H1 (cell line): ENCODE measurements around the gene NMD3. TPM values are rescaled to one million over a fixed set of nuclear protein-coding genes. Genes with fewer than 3 reads are reported as not detected.
A peak's percentile ranks its signal among the peaks of the same experiment; 100 is the strongest.

ENCODE experiments used
- CTCF ChIA-PET: fragments of 300-600 bp; sonication (Branson Sonifier 250); formaldehyde crosslinking; loops from one replicate; lab custom pipeline; 2021; ENCODE audit not compliant: partially characterized antibody; lab: Charles Lee
- POLR2A ChIA-PET: fragments of 300-600 bp; sonication (Branson Sonifier 250); formaldehyde crosslinking; loops from one replicate; lab custom pipeline; 2021; ENCODE audit warnings: inconsistent platforms; ENCODE audit not compliant: partially characterized antibody; lab: Charles Lee
- DNase-seq, 2 experiments: peaks; one replicate each; pipeline versions ENCODE4 v3.0.0 to v3.0.0-alpha.2; 2010 to 2022; ENCODE audit warnings: low spot score in 2 of 2, low read depth in 1 of 2, mixed read lengths in 1 of 2
- FAIRE-seq: peaks from 2 replicates; lab custom pipeline; 2011; peaks lifted over from hg19 to GRCh38; lab: Jason Lieb, UNC
- H2AFZ ChIP-seq: 2 replicates; pipeline ENCODE4 v1.8.1; 2012; ENCODE audit warnings: low read length, inconsistent platforms
- H2AK5ac ChIP-seq: 2 replicates; pipeline ENCODE4 v1.6.1; 2013; ENCODE audit warnings: low read depth, low read length
- H2BK120ac ChIP-seq: replicated peaks from 2 replicates; pipeline ENCODE3; 2013; ENCODE audit warnings: low read depth, low read length, inconsistent platforms
- H2BK12ac ChIP-seq: 2 replicates; pipeline ENCODE4 v1.6.1; 2013; ENCODE audit warnings: low read depth, low read length
- H2BK15ac ChIP-seq: 2 replicates; pipeline ENCODE4 v1.6.1; 2013; ENCODE audit warnings: low read length
- H2BK20ac ChIP-seq: 2 replicates; pipeline ENCODE4 v1.6.1; 2013; ENCODE audit warnings: low read length
- H2BK5ac ChIP-seq: 2 replicates; pipeline ENCODE4 v1.6.1; 2013; ENCODE audit warnings: low read depth, low read length
- H3K14ac ChIP-seq: 2 replicates; pipeline ENCODE4 v1.6.1; 2013; ENCODE audit warnings: inconsistent platforms; ENCODE audit not compliant: insufficient read length
- H3K18ac ChIP-seq: 2 replicates; pipeline ENCODE4 v1.6.1; 2013; ENCODE audit warnings: low read length; ENCODE audit errors: extremely low read depth
- H3K23ac ChIP-seq: 2 replicates; pipeline ENCODE4 v1.6.1; 2013; ENCODE audit warnings: inconsistent platforms; ENCODE audit not compliant: insufficient read length
- H3K23me2 ChIP-seq: 2 replicates; pipeline ENCODE4 v1.6.1; 2013; ENCODE audit warnings: low read depth, low read length
- H3K27ac ChIP-seq: 2 replicates; pipeline ENCODE4 v1.6.1; 2011; ENCODE audit warnings: low read depth, low read length, inconsistent platforms
- H3K27me3 ChIP-seq, 4 experiments: replicated peaks in 1 of 4; 1 replicate in 1 of 4; 2 replicates in 3 of 4; pipeline versions ENCODE4 v1.6.1 to v1.8.1; 2011 to 2013; ENCODE audit warnings: low read length in 3 of 4, mild to moderate bottlenecking in 3 of 4, inconsistent platforms in 2 of 4, mixed read lengths in 2 of 4, moderate library complexity in 1 of 4; ENCODE audit not compliant: control insufficient read depth in 3 of 4, insufficient read depth in 3 of 4; ENCODE audit errors: extremely low read depth in 1 of 4
- H3K36me3 ChIP-seq, 4 experiments: 2 replicates each; pipeline versions ENCODE4 v1.6.1 to v1.8.1; 2011 to 2013; ENCODE audit warnings: mild to moderate bottlenecking in 4 of 4, low read length in 3 of 4, moderate library complexity in 2 of 4, control low read depth in 1 of 4, inconsistent platforms in 1 of 4; ENCODE audit not compliant: insufficient read depth in 4 of 4, control insufficient read depth in 2 of 4
- H3K4ac ChIP-seq: replicated peaks from 2 replicates; pipeline ENCODE3; 2013; ENCODE audit warnings: low read length, low read depth, mixed read lengths, inconsistent platforms; ENCODE audit not compliant: insufficient read length
- H3K4me1 ChIP-seq, 4 experiments: replicated peaks in 1 of 4; 1 replicate in 1 of 4; 2 replicates in 3 of 4; pipeline versions ENCODE4 v1.6.1 to v1.8.1; 2011 to 2013; ENCODE audit warnings: low read length in 3 of 4, inconsistent platforms in 2 of 4, mixed read lengths in 1 of 4; ENCODE audit not compliant: insufficient read depth in 4 of 4, control insufficient read depth in 3 of 4
- H3K4me2 ChIP-seq, 2 experiments: 2 replicates each; pipeline versions ENCODE4 v1.6.1 to v1.8.1; 2011 to 2013; ENCODE audit warnings: low read depth in 2 of 2, low read length in 2 of 2, control low read depth in 1 of 2, inconsistent platforms in 1 of 2, mild to moderate bottlenecking in 1 of 2; ENCODE audit not compliant: insufficient read depth in 1 of 2
- H3K4me3 ChIP-seq, 4 experiments: fragments of 200-600, 300-600 bp in 1 of 4; sonication (generic), shearing (Covaris generic), sonication (Bioruptor Twin) in 1 of 4; 2 replicates each; pipeline versions ENCODE4 v1.5.1 to v1.8.1; 2011 to 2016; ENCODE audit warnings: low read length in 4 of 4, low read depth in 3 of 4, control low read depth in 2 of 4, inconsistent platforms in 2 of 4, mild to moderate bottlenecking in 2 of 4, mixed read lengths in 1 of 4, moderate library complexity in 1 of 4; ENCODE audit not compliant: insufficient read depth in 2 of 4; ENCODE audit errors: extremely low read depth in 1 of 4
- H3K56ac ChIP-seq: replicated peaks from 2 replicates; pipeline ENCODE3; 2013; ENCODE audit warnings: low read depth, mild to moderate bottlenecking, mixed read lengths, low read length, inconsistent platforms; ENCODE audit not compliant: insufficient read length
- H3K79me1 ChIP-seq: 2 replicates; pipeline ENCODE4 v1.6.1; 2013; ENCODE audit warnings: low read depth, low read length, control low read depth
- H3K79me2 ChIP-seq, 2 experiments: 2 replicates each; pipeline versions ENCODE4 v1.6.1 to v1.8.1; 2012 to 2013; ENCODE audit warnings: low read length in 2 of 2, mild to moderate bottlenecking in 2 of 2, inconsistent platforms in 1 of 2; ENCODE audit not compliant: insufficient read depth in 2 of 2, control insufficient read depth in 1 of 2
- H3K9ac ChIP-seq, 4 experiments: replicated peaks in 1 of 4; 1 replicate in 1 of 4; 2 replicates in 3 of 4; pipeline versions ENCODE4 v1.6.1 to v1.8.1; 2011 to 2013; ENCODE audit warnings: low read depth in 3 of 4, low read length in 3 of 4, control low read depth in 2 of 4, mild to moderate bottlenecking in 2 of 4, moderate library complexity in 2 of 4, inconsistent platforms in 1 of 4; ENCODE audit errors: extremely low read depth in 1 of 4
- H3K9me3 ChIP-seq, 2 experiments: 2 replicates each; pipeline versions ENCODE4 v1.6.1 to v1.8.1; 2012 to 2013; ENCODE audit warnings: mild to moderate bottlenecking in 2 of 2, moderate library complexity in 2 of 2, control low read depth in 1 of 2, inconsistent platforms in 1 of 2, low read depth in 1 of 2, low read length in 1 of 2, mixed read lengths in 1 of 2; ENCODE audit not compliant: insufficient read depth in 2 of 2
- H4K20me1 ChIP-seq, 2 experiments: replicated peaks in 1 of 2; 2 replicates each; pipeline versions ENCODE3 to v1.8.1; 2011 to 2013; ENCODE audit warnings: inconsistent platforms in 2 of 2, low read length in 2 of 2, mild to moderate bottlenecking in 1 of 2; ENCODE audit not compliant: insufficient read depth in 2 of 2, control insufficient read depth in 1 of 2
- H4K5ac ChIP-seq: 2 replicates; pipeline ENCODE4 v1.6.1; 2013; ENCODE audit warnings: low read length, low read depth, mixed read lengths, inconsistent platforms; ENCODE audit not compliant: insufficient read length
- H4K8ac ChIP-seq: 2 replicates; pipeline ENCODE4 v1.8.0; 2013; ENCODE audit warnings: mild to moderate bottlenecking, moderate library complexity, low read length, inconsistent platforms; ENCODE audit not compliant: insufficient read depth; ENCODE audit errors: extremely low read depth
- H4K91ac ChIP-seq: replicated peaks from 2 replicates; pipeline ENCODE3; 2013; ENCODE audit warnings: low read length, mixed read lengths, inconsistent platforms; ENCODE audit not compliant: insufficient read length
- CHD1 ChIP-seq: IDR thresholded peaks from 2 replicates; pipeline ENCODE4 v1.6.1; 2012; ENCODE audit warnings: low read depth, low read length, improper control_type of control experiment
- RBBP5 ChIP-seq: IDR thresholded peaks from 2 replicates; pipeline ENCODE4 v1.7.1; 2012; ENCODE audit warnings: low read depth, mild to moderate bottlenecking, inconsistent platforms, low read length, moderate library complexity, borderline replicate concordance
- WGBS, 2 experiments: shearing (Covaris generic) in 1 of 2; methylation state at CpG; one replicate each; pipeline versions ENCODE4 v1.1.6 to v1.1.7; 2013 to 2015; ENCODE audit warnings: low lambda C conversion rate in 2 of 2, mixed read lengths in 2 of 2, inconsistent platforms in 1 of 2, low coverage in 1 of 2, missing lambda C conversion rate in 1 of 2; ENCODE audit not compliant: insufficient replicate concordance in 2 of 2, insufficient coverage in 1 of 2, insufficient read length in 1 of 2; ENCODE audit errors: extremely low coverage in 1 of 2, missing lambda C conversion rate in 1 of 2; 5-methylcytosine and 5-hydroxymethylcytosine counted together
- polyA plus RNA-seq, 7 experiments: library from polyadenylated mRNA; depleted of rRNA in 3 of 7; stranded (reverse) in 5 of 7; unstranded in 2 of 7; fragments of >200 nt in 5 of 7; fragments of 200-250 nt in 2 of 7; gene quantifications; 1 replicate in 5 of 7; 2 replicates in 1 of 7; 4 replicates in 1 of 7; pipeline versions ENCODE4 v1.2.1 to v1.2.3, GENCODE V29; 2011 to 2013; ENCODE audit warnings: missing spikeins in 2 of 7, mixed read lengths in 2 of 7
- total RNA-seq: library from RNA; stranded (reverse); fragmentation: NEBNext Ultra II Directional; extraction: Animal tissue kit (Norgen Biotek cat#: 25700); gene quantifications from 2 replicates; pipeline ENCODE4 v1.2.1, GENCODE V29; 2021

Gene NMD3
- total and polyA plus RNA-seq, 2 of the 8 experiments (the other 6 are each of a cell fraction or from before 2014, with no cell fraction given), result 12.1 to 64.2 TPM

DNA sequence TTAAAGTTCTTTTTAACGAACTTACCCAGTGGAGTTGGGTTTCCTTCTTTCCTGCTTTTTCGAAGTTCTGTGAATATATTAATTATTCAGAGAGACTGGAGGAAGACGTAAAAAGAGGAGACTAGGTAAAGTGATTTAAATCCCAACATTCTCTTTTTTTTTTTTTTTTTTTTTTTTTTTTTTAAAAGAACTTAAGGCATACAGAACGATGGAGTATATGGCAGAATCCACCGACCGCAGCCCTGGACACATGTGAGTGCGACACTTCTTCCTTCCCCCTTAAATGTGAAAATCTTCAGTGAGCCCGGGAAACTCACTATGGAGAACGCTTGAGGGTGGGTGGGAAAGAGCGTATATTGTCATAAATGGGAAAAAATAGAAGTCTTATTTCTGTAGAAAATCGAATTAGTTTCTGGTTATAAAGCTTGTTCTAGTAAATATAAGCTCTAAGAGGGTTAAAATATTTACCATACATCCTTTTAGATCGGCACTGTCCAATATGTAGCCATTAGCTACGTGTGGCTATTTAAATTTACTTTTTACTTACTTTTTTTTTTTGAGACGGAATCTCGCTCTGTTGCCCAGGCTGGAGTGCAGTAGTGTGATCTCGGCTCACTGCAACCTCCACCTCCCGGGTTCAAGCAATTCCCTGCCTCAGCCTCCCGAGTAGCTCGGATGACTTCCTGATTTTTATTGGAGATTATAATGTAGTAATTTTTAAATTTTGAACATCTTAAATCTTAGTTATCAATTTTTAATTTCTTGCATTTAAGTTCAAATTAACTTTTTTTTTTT lies 892 bp downstream of the NMD3 start:
- H3K23ac ChIP-seq, result no peak overlapping the region
- H3K79me1 ChIP-seq, result no peaks in the 10 kb centered on the region
- H3K79me2 ChIP-seq, result peaks cover 12 to 54% of the 10 kb centered on the region in 2 experiments
- H3K18ac ChIP-seq, result no peak overlapping the region
- H3K9ac ChIP-seq, result peak overlapping the region; percentile 73 to 94 (median 79)
- H3K27ac ChIP-seq, result peak overlapping the region; percentile 60; the same call in 1 of the 2 replicates
- CTCF ChIA-PET, result interaction anchor here (0.6 to 1.9 kb wide), 8 partner anchors 27 to 1900 kb away, joined by 3 to 5 read pairs (median 3); no protein-coding TSS in a partner anchor
- TF ChIP-seq CHD1 (0 out of 2 replicates have a peak, but pooled peaks have one; percentile 3), RBBP5 (no peak)
- peaks cover 0 to 3% (median 0%) of the 10 kb centered on the region in 4 experiments; a peak in 2 of 7 replicates for H3K4me1 ChIP-seq
- H3K4me2 ChIP-seq, result peak overlapping the region; percentile 55 to 70
- WGBS, 2 experiments, result 29% methylated on average over 17 of the region's 19 CpGs; no CpG with 5 or more reads in 1 of the 2 experiments
- no peak overlapping the region for H4K5ac ChIP-seq
- no peaks in the 10 kb centered on the region for H3K27me3 ChIP-seq
- H4K8ac ChIP-seq, result peak overlapping the region; percentile 95; the same call in 1 of the 2 replicates
- DNase-seq (no peak), FAIRE-seq (no peak)
- no peak overlapping the region for H2BK20ac ChIP-seq
- POLR2A ChIA-PET, result interaction anchor here (0.7 to 2.5 kb wide), 10 partner anchors 8 to 656 kb away, joined by 3 to 15 read pairs (median 4); partner anchors contain the start of gene KPNA4
- H2BK120ac ChIP-seq, result no peak overlapping the region
- H4K91ac ChIP-seq, result no peak overlapping the region
- H3K23me2 ChIP-seq, result peaks cover 4% of the 10 kb centered on the region; the same call in 1 of the 2 replicates
- no peaks in the 10 kb centered on the region for H3K9me3 ChIP-seq
- no peak overlapping the region for H2AFZ ChIP-seq
- H3K36me3 ChIP-seq, result peaks cover 0 to 21% (median 2%) of the 10 kb centered on the region in 4 experiments; a peak in 3 of 8 replicates
- H2BK5ac ChIP-seq, result 0 out of 2 replicates have a peak overlapping the region, but pooled peaks have one; percentile 58
- no peak overlapping the region for H2BK12ac ChIP-seq
- H3K4ac ChIP-seq, result no peak overlapping the region
- H3K56ac ChIP-seq, result no peak overlapping the region
- peaks cover 0 to 3% of the 10 kb centered on the region in 2 experiments for H4K20me1 ChIP-seq
- no peak overlapping the region for H2AK5ac ChIP-seq
- H3K14ac ChIP-seq, result no peak overlapping the region
- peak overlapping the region; percentile 77 to 95 (median 90) for H3K4me3 ChIP-seq
- H2BK15ac ChIP-seq, result no peak overlapping the region
